GM12878 (cell line): ENCODE measurements around the gene PROB1. TPM values are rescaled to one million over a fixed set of nuclear protein-coding genes. Genes with fewer than 3 reads are reported as not detected.

Experiments used
- CHD1 ChIP-seq: IDR thresholded peaks from 2 replicates; pipeline ENCODE4 v1.6.1; 2012; ENCODE audit warnings: low read depth, low read length, improper control_type of control experiment
- GATAD2B ChIP-seq: fragments of 450-650 bp; conservative IDR thresholded peaks from 2 replicates; pipeline ENCODE4 v1.6.1; 2017; ENCODE audit warnings: low read depth, mild to moderate bottlenecking, moderate library complexity
- HCFC1 ChIP-seq: fragments of 150-350 bp; IDR thresholded peaks from 2 replicates; pipeline ENCODE4 v1.6.1; 2014; ENCODE audit warnings: low read length
- IKZF2 ChIP-seq, 2 experiments: fragments of 450-650 bp; IDR thresholded peaks; 2 replicates each; pipeline ENCODE4 v1.6.1; 2017; ENCODE audit warnings: mild to moderate bottlenecking in 2 of 2, moderate library complexity in 2 of 2
- NR2F1 ChIP-seq: fragments of 450-650 bp; conservative IDR thresholded peaks from 2 replicates; pipeline ENCODE4 v1.6.1; 2017; ENCODE audit warnings: mild to moderate bottlenecking
- PML ChIP-seq: IDR thresholded peaks from 2 replicates; pipeline ENCODE4 v1.6.1; 2012; ENCODE audit warnings: low read length, inconsistent platforms
- RB1 ChIP-seq: fragments of 450-650 bp; formaldehyde crosslinking; IDR thresholded peaks from 2 replicates; pipeline ENCODE4 v1.6.1; 2017; ENCODE audit warnings: mild to moderate bottlenecking, borderline replicate concordance
- SMAD5 ChIP-seq: IDR thresholded peaks from 2 replicates; pipeline ENCODE4 v1.6.1; 2016; ENCODE audit warnings: antibody characterized with exemption, low read depth
- SP1 ChIP-seq: IDR thresholded peaks from one replicate; pipeline ENCODE4 v1.6.1; 2011; ENCODE audit warnings: low read depth, low read length
- SRF ChIP-seq, 2 experiments: IDR thresholded peaks; 2 replicates each; pipeline ENCODE4 v1.6.1; 2011; ENCODE audit warnings: low read depth in 2 of 2, low read length in 2 of 2, mild to moderate bottlenecking in 1 of 2, moderate library complexity in 1 of 2
- SUPT20H ChIP-seq: IDR thresholded peaks from 2 replicates; pipeline ENCODE4 v1.6.1; 2011; ENCODE audit warnings: low read depth, mild to moderate bottlenecking, low read length, moderate library complexity, borderline replicate concordance; ENCODE audit not compliant: control insufficient read depth
- TAF1 ChIP-seq: IDR thresholded peaks from 2 replicates; pipeline ENCODE4 v1.6.1; 2011; ENCODE audit warnings: mild to moderate bottlenecking, low read depth, low read length, borderline replicate concordance
- TCF3 ChIP-seq: IDR thresholded peaks from 2 replicates; pipeline ENCODE4 v1.6.1; 2012; ENCODE audit warnings: low read depth, mild to moderate bottlenecking, low read length, borderline replicate concordance; ENCODE audit not compliant: insufficient read depth
- ZBED1 ChIP-seq: IDR thresholded peaks from 2 replicates; pipeline ENCODE4 v1.6.1; 2016; ENCODE audit warnings: borderline replicate concordance
- ZNF217 ChIP-seq: fragments of 450-650 bp; IDR thresholded peaks from 2 replicates; pipeline ENCODE4 v1.6.1; 2017; ENCODE audit warnings: antibody characterized with exemption, mild to moderate bottlenecking
- ZNF274 ChIP-seq: IDR thresholded peaks from one replicate; pipeline ENCODE4 v1.8.0; 2011; ENCODE audit not compliant: insufficient read length, insufficient read depth
- polyA plus RNA-seq, 11 experiments: library from polyadenylated mRNA; depleted of rRNA in 4 of 11; unstranded in 6 of 11; stranded (reverse) in 5 of 11; fragments of >200 nt; fragmentation: Nextera tagmentation in 4 of 11; fragmentation: Illumina TruSeq in 1 of 11; extraction: Ambion mirVana in 4 of 11; extraction: Trizol in 1 of 11; gene quantifications; 1 replicate in 1 of 11; 2 replicates in 10 of 11; pipeline versions ENCODE4 v1.2.1 to v1.2.3, GENCODE V29; 2011 to 2016; ENCODE audit warnings: inconsistent platforms in 2 of 11, missing spikeins in 2 of 11, low read depth in 1 of 11
- total RNA-seq, 4 experiments: library from RNA; depleted of rRNA in 3 of 4; stranded (reverse); fragments of >200 nt in 3 of 4; fragmentation: Illumina TruSeq in 1 of 4; extraction: Trizol in 1 of 4; gene quantifications; 2 replicates each; pipeline versions ENCODE4 v1.2.1 to v1.2.3, GENCODE V29; 2013 to 2021
- TF ChIP-seq, protein P1 (sequence below): IDR thresholded peaks from 2 replicates; pipeline ENCODE4 v1.6.1; 2011; ENCODE audit warnings: borderline replicate concordance, low read depth, mild to moderate bottlenecking, moderate library complexity, low read length; ENCODE audit not compliant: insufficient read depth, poor library complexity, severe bottlenecking
- TF ChIP-seq, protein P2 (sequence below), 3 experiments: IDR thresholded peaks in 2 of 3; conservative IDR thresholded peaks in 1 of 3; 2 replicates each; pipeline ENCODE4 v1.5.1; 2011; ENCODE audit warnings: low read depth in 3 of 3, low read length in 3 of 3, mild to moderate bottlenecking in 3 of 3, control low read depth in 2 of 3, moderate library complexity in 2 of 3, inconsistent platforms in 1 of 3, mixed read lengths in 1 of 3; ENCODE audit not compliant: control insufficient read depth in 2 of 3, insufficient read depth in 1 of 3; ENCODE audit errors: extremely low read depth in 1 of 3
- TF ChIP-seq, protein P3 (sequence below): fragments of 450-650 bp; IDR thresholded peaks from 2 replicates; pipeline ENCODE4 v1.6.1; 2017; ENCODE audit warnings: mild to moderate bottlenecking, moderate library complexity
- TF ChIP-seq, protein P4 (sequence below): IDR thresholded peaks from 2 replicates; pipeline ENCODE4 v1.6.1; 2011; ENCODE audit warnings: borderline replicate concordance, low read depth, mild to moderate bottlenecking, moderate library complexity, mixed read lengths, low read length; ENCODE audit not compliant: insufficient read depth; ENCODE audit errors: extremely low read length

PROB1 gene
- total and polyA plus RNA-seq, 10 of the 15 experiments (the other 5 are each of a cell fraction or from before 2014, with no cell fraction given) = 0.14 to 8.1 (median 2.9) TPM

DNA sequence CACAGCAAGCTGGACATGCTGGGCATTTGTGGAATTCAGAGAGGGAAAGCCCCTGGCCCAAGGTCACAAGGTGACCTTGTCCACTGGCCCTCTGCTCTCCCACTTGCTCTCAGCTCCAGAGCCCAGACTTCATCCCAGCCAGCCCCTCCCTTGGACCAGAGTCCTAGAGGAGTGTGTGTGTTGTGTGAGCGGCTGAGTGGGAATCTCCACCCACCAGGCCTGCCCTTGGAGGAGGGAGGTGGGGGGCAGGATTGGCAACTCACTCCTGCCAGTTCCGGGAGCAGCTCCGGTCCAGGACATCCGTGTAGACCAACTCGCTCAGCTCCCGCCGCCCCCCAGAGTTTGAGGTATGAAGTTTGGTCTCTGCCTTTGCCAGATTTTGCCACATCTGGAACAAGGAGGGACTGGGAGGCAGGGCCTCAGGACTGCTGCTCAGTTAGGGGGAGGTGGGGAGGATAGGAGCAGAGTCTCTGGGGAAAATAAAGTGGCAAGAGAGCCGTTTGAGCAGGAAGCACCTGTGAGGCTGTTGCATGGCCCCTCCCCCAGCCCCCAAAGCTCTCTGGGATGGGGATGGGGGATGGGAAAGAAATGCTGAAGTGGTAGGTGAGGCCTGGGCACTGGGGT, 6.6 kb downstream of the PROB1 start (continued):
- TF ChIP-seq TCF3 (peak; percentile 98; the same call in 1 of the 2 replicates), CHD1 (no peak), HCFC1 (no peak), NR2F1 (peak; percentile 63), IKZF2 (IDR thresholded peaks at IDR 0.05) (peak; percentile 75 to 77; a peak in 3 of 4 replicates), SP1 (no peak), SRF (IDR thresholded peaks at IDR 0.05; ENCODE audit: low read depth in 2 of 2, low read length in 2 of 2) (no peak), PML (no peak), TAF1 (peak; percentile 7; the same call in 1 of the 2 replicates), ZBED1 (peak; percentile 46; the same call in 1 of the 2 replicates), RB1 (peak; percentile 48; the same call in 1 of the 2 replicates), SMAD5 (0 out of 2 replicates have a peak, but pooled peaks have one; percentile 52), ZNF274 (no peak), SUPT20H (no peak), ZNF217 (no peak), GATAD2B (peak; percentile 60; the same call in 1 of the 2 replicates)
- TF ChIP-seq, protein P1, sequence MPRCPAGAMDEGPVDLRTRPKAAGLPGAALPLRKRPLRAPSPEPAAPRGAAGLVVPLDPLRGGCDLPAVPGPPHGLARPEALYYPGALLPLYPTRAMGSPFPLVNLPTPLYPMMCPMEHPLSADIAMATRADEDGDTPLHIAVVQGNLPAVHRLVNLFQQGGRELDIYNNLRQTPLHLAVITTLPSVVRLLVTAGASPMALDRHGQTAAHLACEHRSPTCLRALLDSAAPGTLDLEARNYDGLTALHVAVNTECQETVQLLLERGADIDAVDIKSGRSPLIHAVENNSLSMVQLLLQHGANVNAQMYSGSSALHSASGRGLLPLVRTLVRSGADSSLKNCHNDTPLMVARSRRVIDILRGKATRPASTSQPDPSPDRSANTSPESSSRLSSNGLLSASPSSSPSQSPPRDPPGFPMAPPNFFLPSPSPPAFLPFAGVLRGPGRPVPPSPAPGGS = no peak
- TF ChIP-seq, protein P2, sequence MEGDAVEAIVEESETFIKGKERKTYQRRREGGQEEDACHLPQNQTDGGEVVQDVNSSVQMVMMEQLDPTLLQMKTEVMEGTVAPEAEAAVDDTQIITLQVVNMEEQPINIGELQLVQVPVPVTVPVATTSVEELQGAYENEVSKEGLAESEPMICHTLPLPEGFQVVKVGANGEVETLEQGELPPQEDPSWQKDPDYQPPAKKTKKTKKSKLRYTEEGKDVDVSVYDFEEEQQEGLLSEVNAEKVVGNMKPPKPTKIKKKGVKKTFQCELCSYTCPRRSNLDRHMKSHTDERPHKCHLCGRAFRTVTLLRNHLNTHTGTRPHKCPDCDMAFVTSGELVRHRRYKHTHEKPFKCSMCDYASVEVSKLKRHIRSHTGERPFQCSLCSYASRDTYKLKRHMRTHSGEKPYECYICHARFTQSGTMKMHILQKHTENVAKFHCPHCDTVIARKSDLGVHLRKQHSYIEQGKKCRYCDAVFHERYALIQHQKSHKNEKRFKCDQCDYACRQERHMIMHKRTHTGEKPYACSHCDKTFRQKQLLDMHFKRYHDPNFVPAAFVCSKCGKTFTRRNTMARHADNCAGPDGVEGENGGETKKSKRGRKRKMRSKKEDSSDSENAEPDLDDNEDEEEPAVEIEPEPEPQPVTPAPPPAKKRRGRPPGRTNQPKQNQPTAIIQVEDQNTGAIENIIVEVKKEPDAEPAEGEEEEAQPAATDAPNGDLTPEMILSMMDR (IDR thresholded peaks at IDR 0.05 in 2 of 3, conservative IDR thresholded peaks at IDR 0.05 in 1 of 3; ENCODE audit: control insufficient read depth in 2 of 3, extremely low read depth in 1 of 3, insufficient read depth in 1 of 3, low read depth in 3 of 3, low read length in 3 of 3) = no peak
- TF ChIP-seq, protein P3, sequence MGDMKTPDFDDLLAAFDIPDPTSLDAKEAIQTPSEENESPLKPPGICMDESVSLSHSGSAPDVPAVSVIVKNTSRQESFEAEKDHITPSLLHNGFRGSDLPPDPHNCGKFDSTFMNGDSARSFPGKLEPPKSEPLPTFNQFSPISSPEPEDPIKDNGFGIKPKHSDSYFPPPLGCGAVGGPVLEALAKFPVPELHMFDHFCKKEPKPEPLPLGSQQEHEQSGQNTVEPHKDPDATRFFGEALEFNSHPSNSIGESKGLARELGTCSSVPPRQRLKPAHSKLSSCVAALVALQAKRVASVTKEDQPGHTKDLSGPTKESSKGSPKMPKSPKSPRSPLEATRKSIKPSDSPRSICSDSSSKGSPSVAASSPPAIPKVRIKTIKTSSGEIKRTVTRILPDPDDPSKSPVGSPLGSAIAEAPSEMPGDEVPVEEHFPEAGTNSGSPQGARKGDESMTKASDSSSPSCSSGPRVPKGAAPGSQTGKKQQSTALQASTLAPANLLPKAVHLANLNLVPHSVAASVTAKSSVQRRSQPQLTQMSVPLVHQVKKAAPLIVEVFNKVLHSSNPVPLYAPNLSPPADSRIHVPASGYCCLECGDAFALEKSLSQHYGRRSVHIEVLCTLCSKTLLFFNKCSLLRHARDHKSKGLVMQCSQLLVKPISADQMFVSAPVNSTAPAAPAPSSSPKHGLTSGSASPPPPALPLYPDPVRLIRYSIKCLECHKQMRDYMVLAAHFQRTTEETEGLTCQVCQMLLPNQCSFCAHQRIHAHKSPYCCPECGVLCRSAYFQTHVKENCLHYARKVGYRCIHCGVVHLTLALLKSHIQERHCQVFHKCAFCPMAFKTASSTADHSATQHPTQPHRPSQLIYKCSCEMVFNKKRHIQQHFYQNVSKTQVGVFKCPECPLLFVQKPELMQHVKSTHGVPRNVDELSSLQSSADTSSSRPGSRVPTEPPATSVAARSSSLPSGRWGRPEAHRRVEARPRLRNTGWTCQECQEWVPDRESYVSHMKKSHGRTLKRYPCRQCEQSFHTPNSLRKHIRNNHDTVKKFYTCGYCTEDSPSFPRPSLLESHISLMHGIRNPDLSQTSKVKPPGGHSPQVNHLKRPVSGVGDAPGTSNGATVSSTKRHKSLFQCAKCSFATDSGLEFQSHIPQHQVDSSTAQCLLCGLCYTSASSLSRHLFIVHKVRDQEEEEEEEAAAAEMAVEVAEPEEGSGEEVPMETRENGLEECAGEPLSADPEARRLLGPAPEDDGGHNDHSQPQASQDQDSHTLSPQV = no peak
- TF ChIP-seq, protein P4, sequence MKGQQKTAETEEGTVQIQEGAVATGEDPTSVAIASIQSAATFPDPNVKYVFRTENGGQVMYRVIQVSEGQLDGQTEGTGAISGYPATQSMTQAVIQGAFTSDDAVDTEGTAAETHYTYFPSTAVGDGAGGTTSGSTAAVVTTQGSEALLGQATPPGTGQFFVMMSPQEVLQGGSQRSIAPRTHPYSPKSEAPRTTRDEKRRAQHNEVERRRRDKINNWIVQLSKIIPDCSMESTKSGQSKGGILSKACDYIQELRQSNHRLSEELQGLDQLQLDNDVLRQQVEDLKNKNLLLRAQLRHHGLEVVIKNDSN = no peak
- TF ChIP-seq, all 136 proteins: peak for 22
